Activated naive CD8-positive, alpha-beta T cell (primary cell): ENCODE data around the gene ZNF215.

Experiments
- H3K27ac Mint-ChIP-seq: one replicate; pipeline ENCODE4 v1.8.0; 2021; ENCODE audit warnings: mixed read lengths
- H3K27me3 Mint-ChIP-seq: one replicate; pipeline ENCODE4 v1.8.0; 2021; ENCODE audit warnings: mixed read lengths
- H3K36me3 Mint-ChIP-seq: one replicate; pipeline ENCODE4 v1.8.0; 2021; ENCODE audit warnings: mixed read lengths
- H3K4me1 Mint-ChIP-seq: one replicate; pipeline ENCODE4 v1.8.0; 2021; ENCODE audit warnings: low read depth, mixed read lengths
- H3K4me3 Mint-ChIP-seq: one replicate; pipeline ENCODE4 v1.8.0; 2021; ENCODE audit warnings: mild to moderate bottlenecking, mixed read lengths
- H3K9me3 Mint-ChIP-seq: one replicate; pipeline ENCODE4 v1.8.0; 2021; ENCODE audit warnings: low read depth, mixed read lengths

Gene ZNF215

DNA sequence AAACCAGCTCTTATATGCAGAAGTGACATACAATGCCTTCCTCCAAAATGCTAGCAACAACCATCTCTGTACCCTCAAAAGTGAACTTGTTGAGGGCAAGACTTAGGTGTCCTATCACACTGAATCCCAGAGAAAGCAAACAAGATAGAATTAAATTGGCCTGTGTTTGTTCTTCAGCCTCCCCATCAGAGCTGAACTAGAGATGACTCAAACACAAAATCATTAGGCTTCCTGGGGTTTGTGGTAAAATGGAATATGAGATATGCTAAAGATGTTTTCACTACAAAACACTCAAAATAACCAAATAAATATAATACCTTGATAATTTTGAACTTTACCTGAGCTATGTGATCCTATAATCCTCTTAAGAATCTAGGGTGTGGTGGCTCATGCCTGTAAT, 62.3 kb downstream of the ZNF215 start:
- Mint-ChIP-seq H3K4me1 (no peaks in the 10 kb centered on the region), H3K27ac (no peak overlapping the region), H3K9me3 (peaks cover 5% of the 10 kb centered on the region), H3K4me3 (no peak overlapping the region), H3K36me3 (no peaks in the 10 kb centered on the region), H3K27me3 (peaks cover 1% of the 10 kb centered on the region)

DNA sequence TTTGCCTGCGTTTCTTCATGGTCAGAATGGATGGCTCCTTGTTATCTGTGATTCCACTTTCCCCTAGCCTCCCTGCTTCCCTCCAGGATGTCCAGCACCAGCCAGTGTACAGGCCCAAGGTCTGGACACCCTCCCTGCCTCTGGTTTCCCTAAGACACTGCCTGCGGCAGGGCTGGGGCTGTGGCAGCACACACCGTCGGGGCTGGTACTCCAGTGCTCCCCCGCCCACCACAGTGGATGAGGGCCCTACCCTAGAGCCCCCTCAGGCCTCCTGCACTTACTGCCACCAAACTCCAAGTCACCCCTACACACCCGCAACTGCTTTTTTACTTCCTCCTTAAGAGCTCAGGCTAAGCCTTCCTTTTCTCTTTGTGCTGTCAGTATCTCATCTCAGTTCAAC, 65.0 kb downstream of the ZNF215 start:
- Mint-ChIP-seq H3K4me1 (no peaks in the 10 kb centered on the region), H3K9me3 (peaks cover 4% of the 10 kb centered on the region), H3K36me3 (no peaks in the 10 kb centered on the region)

DNA sequence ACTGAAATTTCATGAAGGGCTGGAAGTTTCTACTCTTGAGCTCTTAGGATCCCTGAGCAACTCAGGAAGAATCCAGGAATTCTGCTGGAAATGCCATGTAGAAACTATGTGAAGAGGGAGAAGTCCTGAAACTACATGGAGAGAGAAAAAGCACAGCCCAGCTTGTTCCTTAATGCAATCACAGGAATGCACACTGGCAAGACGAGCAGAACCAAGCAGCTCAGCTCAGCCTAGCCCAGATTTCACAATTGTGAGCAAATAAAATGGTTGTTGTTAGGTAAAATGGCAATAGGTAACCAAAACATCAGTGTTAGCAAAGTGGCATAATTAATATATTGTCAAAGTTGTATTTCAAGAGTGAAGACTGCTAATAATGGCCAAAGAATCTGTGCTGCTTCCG, 65.8 kb downstream of the ZNF215 start:
- Mint-ChIP-seq H3K36me3 (no peaks in the 10 kb centered on the region), H3K4me1 (no peaks in the 10 kb centered on the region), H3K27me3 (no peaks in the 10 kb centered on the region), H3K4me3 (no peak overlapping the region), H3K27ac (no peak overlapping the region), H3K9me3 (no peaks in the 10 kb centered on the region)

More for the DNA sequence above, 65.0 kb downstream of the ZNF215 start:
- Mint-ChIP-seq H3K27ac (no peak overlapping the region), H3K4me3 (no peak overlapping the region), H3K27me3 (no peaks in the 10 kb centered on the region)

DNA sequence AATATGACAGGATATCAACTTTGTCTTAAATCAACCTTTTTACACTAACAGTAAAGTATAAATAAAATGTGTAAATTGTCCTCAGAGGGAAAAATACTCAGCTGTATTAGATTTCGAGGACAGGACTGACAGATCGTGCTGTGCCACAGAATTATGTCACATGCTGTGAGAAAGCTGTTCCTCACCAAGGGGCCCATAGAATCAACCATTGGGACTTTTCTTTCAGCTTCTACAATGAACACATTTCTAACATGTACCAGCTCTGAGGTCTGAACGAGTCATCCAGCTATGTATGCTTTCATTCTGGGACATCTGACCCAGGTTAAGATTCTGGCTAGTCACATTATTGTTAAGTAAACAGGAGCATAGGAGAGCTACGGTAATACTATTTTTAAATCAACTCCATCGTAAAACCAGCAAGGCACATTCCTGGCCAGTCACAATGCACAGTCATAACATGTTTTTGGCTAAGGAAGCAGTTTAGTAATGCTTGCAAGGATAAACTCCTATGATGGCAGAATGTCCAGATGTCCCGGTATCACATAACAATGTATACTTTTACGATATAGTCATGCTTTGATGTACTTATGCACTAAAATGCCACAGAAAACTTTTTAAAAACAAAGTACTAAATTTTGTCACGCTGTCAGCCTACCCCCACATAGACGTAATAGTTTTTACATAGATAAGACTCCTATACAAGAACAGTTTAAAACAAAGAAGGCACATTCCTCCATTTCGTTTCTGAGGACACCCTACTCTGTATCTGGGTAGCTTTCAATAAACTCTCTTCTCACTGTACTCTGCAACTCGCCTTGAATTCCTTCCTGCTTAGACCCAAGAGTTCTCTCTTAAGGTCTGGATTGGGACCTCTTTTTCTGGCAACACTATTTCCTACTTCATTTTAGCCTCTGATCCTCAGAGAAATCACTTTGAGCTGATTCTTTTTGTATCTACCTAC, 66.5 kb downstream of the ZNF215 start:
- H3K36me3 Mint-ChIP-seq: no peaks in the 10 kb centered on the region

DNA sequence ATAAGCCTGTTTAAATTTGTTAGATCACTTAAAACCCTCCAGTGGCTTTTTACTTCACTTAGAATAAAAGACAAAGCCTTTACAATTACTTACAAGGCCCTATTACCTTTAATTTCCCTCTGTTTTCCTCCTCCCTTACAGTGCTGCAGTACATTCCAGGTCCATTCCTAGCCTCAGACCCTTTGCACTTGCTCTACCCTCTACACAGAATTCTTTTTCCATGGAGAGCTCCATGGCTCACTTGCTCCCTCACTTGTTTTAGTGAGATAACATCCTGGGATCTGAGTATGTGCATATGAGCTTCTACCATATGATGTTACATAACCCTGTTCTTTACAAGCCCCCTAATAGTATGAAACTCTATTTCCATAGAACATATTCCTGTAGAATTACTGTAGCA, 69.5 kb downstream of the ZNF215 start:
- H3K4me1 Mint-ChIP-seq: no peaks in the 10 kb centered on the region
- no peaks in the 10 kb centered on the region for H3K36me3 Mint-ChIP-seq
- no peak overlapping the region for H3K27ac Mint-ChIP-seq
- H3K9me3 Mint-ChIP-seq: no peaks in the 10 kb centered on the region
- H3K4me3 Mint-ChIP-seq: no peak overlapping the region
- peaks cover 15% of the 10 kb centered on the region for H3K27me3 Mint-ChIP-seq

More for the DNA sequence above, 66.5 kb downstream of the ZNF215 start:
- H3K9me3 Mint-ChIP-seq: no peaks in the 10 kb centered on the region
- H3K4me3 Mint-ChIP-seq: no peak overlapping the region
- no peak overlapping the region for H3K27ac Mint-ChIP-seq
- no peaks in the 10 kb centered on the region for H3K4me1 Mint-ChIP-seq
- H3K27me3 Mint-ChIP-seq: no peaks in the 10 kb centered on the region

DNA sequence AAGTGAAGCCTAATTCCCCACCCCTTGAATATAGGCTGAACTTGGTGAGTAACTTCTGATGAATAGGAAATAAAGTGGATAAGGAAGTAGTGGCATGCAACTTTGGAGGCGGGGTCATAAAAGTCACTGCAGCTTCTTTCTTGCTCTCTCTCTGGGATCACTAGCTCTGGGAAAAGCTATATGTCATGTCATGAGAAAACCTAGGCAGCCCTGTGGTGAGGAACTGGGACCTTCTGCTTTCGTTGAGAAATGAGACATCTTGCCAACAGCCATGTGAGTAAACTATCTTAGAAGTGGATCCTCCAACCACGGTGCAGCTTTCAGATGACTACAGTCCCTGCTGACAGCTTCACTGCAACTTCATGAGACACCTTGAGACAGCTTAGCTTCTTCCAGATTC, 78.3 kb downstream of the ZNF215 start:
- no peaks in the 10 kb centered on the region for H3K9me3 Mint-ChIP-seq
- no peak overlapping the region for H3K27ac Mint-ChIP-seq
- peaks cover 30% of the 10 kb centered on the region for H3K27me3 Mint-ChIP-seq
- H3K4me1 Mint-ChIP-seq: no peaks in the 10 kb centered on the region
- no peak overlapping the region for H3K4me3 Mint-ChIP-seq
- no peaks in the 10 kb centered on the region for H3K36me3 Mint-ChIP-seq
